IPS DF 4.7 (cell line): ENCODE measurements around the gene NAB2.

Source experiments
- DNase-seq: peaks from one replicate; pipeline ENCODE4 v3.0.0-alpha.2; 2013; ENCODE audit warnings: low spot score; ENCODE audit errors: extremely low read depth

Gene NAB2

GRCh38 chr12:57094208-57095160, 5.6 kb downstream of the NAB2 start:
- no peak for DNase-seq

GRCh38 chr12:57095440-57095839, 6.5 kb downstream of the NAB2 start:
- no peak for DNase-seq

GRCh38 chr12:57096099-57096572, 7.2 kb downstream of the NAB2 start:
- DNase-seq, result no peak

DNA sequence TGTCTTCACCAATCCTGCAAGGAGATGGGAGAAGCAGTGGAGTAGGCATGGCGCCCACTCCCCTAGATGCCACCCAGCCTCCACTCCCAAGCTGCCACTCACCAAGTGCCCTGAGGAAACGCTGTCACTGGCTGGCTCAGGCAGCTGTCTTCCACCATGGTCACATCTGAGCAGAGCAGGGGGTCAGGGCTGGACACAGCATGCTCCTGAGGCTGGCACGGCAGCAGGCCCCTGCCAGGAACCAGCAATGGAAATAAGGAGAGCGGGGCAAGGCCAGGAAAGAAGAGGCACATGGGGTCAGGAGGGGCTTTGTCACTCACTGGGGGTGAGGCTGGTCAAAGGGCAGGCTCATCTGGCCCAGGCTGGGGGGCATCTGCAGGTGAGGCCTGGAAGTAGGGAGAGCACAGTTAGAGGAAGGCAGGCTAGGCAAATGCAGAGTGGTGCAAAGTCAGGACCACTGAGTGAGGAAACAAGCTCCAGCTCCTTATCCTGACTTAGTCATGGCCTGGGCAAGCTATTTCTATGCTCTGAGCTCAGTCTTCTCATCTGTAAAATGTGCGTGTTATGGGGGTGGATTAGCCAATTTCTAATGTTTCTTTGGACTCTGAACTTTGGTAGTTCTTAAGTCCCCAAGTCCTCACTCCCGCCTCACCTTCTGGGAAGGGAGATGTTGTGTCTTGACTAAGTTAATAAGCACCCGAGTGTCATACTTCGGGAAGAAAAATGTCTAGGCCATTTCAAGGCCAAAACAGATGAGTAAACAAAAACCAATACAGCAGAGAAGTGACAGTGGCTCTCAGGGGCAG, 8.0 kb downstream of the NAB2 start:
- no peak for DNase-seq

GRCh38 chr12:57097554-57097835, 8.6 kb downstream of the NAB2 start:
- no peak for DNase-seq

- DNase-seq, result no peak
Observed at GRCh38 chr12:57098546-57098945, 9.6 kb downstream of the NAB2 start.

GRCh38 chr12:57099047-57099714, 10.3 kb downstream of the NAB2 start:
- no peak for DNase-seq

DNA sequence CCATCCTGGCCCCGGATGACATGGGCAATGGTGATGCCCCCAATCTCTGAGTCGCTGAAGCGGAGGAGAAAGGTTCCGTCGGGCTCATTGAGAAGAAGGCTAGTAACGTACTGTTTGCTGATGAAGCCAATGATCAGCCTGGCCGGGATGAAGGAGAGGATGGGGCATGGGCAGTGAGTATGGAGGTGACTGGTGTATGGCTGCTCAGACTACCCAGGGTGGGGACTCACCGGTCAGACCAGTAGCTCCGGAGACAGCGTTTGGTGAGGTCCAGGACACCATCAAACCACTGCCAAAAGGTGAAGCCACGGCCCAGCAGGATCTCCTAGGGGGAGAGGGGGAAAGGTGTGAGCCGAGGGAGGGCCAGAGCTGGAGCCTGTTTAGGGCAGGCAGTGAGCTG, 10.9 kb downstream of the NAB2 start:
- DNase-seq, result no peak

DNA sequence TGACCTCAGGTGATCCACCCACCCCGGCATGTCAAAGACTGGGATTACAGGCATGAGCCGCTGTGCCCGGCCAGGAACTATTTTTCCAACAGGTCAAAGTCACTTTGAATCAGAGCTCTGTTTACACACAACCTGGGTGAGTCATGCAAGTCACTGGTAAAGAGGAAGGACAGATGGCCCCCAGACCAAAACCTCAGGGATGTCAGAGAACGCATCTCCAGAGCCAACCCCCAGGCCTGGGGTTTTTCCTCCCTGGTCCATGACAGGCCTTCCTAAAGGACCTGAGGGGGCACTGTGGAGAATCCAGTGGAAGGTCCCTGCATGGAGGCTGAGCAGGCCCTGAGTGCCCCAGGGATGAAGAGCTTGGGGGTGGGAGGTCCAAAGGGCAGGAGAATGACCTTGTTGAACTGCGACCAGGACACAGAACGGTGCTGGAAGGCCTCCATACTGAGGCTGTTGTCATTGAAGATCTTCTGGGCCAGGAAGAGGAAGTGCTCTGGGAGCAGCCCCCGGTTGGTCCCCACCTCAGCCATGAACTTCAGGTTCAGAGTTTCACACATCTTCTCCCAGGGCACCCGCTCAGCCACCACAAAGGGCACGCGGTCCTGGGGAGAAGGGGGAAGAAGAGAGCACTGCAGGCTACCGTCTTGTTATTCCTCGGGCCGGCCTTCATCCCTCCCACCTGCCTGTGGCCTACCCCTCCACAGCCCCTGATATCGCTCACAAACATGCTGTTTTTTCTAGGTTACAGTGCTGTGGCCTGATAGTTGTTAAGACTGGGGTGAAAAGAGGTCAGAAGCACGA, 13.2 kb downstream of the NAB2 start:
- DNase-seq, result no peak

GRCh38 chr12:57103856-57104255, 14.9 kb downstream of the NAB2 start:
- no peak for DNase-seq

GRCh38 chr12:57104292-57104910, 15.5 kb downstream of the NAB2 start:
- no peak for DNase-seq

GRCh38 chr12:57105011-57105753, 16.3 kb downstream of the NAB2 start:
- no peak for DNase-seq

DNA sequence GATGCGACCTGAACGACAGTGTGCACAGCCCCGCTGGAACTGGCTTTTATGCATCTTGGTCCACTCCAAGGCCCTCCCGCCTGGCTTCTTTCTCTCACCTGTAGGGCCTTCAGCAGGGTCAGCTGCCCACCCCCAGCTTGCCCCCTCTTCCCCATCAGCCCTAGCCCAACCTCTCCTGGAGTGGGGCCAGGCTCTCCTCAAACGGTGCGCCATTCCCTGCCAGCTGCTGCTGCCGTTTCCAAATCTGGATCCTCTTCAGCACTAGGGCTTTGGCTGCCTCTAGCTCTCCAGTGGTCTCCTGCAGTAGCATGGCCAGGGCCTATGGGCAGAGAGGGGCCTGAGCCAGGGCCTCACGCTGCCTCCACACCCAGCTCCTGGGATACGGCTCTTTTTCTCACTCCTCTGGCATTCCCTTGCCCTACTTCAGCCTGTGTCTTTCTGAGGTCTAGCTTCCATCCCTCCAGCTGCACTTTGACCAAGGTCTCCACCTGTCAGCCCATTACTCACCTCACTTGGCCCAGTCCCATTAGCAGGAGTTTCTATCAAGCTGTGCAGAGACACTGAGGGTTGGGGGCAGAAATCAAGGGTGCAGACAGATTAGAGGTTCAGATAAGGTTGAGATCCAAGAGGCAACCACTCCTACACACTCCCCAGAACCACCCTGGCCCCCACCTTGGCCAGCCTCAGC, 17.3 kb downstream of the NAB2 start:
- DNase-seq, result no peak

- no peak for DNase-seq
Observed at GRCh38 chr12:57107456-57108155, 18.7 kb downstream of the NAB2 start.

GRCh38 chr12:57109207-57110103, 20.5 kb downstream of the NAB2 start:
- no peak for DNase-seq

- DNase-seq, result no peak
Observed at GRCh38 chr12:57110104-57111030, 21.5 kb downstream of the NAB2 start.
